H9 (cell line): ENCODE data around the gene TBX19. TPM values are rescaled to one million over a fixed set of nuclear protein-coding genes. Genes with fewer than 3 reads are reported as not detected.

Experiments used
- DNase-seq: peaks from one replicate; pipeline ENCODE4 v3.0.0-alpha.2; 2017
- H2AFZ ChIP-seq: one replicate; pipeline ENCODE4 v1.6.1; 2013; ENCODE audit warnings: mild to moderate bottlenecking, low read length, control low read depth, moderate library complexity
- H2AK5ac ChIP-seq: 2 replicates; pipeline ENCODE4 v1.6.1; 2013; ENCODE audit warnings: low read length, control low read depth, mixed read lengths; ENCODE audit not compliant: insufficient read length
- H2BK120ac ChIP-seq: one replicate; pipeline ENCODE4 v1.6.1; 2013; ENCODE audit warnings: low read depth, mild to moderate bottlenecking, low read length, control low read depth, inconsistent platforms; ENCODE audit not compliant: poor library complexity, severe bottlenecking
- H2BK12ac ChIP-seq: 2 replicates; pipeline ENCODE4 v1.6.1; 2013; ENCODE audit warnings: low read length, control low read depth, mixed read lengths, low read depth; ENCODE audit not compliant: insufficient read length
- H2BK15ac ChIP-seq: 2 replicates; pipeline ENCODE4 v1.6.1; 2013; ENCODE audit warnings: low read depth, low read length, control low read depth
- H2BK20ac ChIP-seq: one replicate; pipeline ENCODE4 v1.6.1; 2013; ENCODE audit warnings: low read depth, mild to moderate bottlenecking, low read length, control low read depth, inconsistent platforms; ENCODE audit not compliant: poor library complexity, severe bottlenecking
- H2BK5ac ChIP-seq: 2 replicates; pipeline ENCODE4 v1.6.1; 2013; ENCODE audit warnings: low read length, control low read depth, mixed read lengths; ENCODE audit not compliant: insufficient read length
- H3K14ac ChIP-seq: 2 replicates; pipeline ENCODE4 v1.6.1; 2013; ENCODE audit warnings: low read length, control low read depth; ENCODE audit not compliant: insufficient read depth
- H3K18ac ChIP-seq: 2 replicates; pipeline ENCODE4 v1.6.1; 2013; ENCODE audit warnings: low read depth, mild to moderate bottlenecking, mixed read lengths, low read length, control low read depth; ENCODE audit not compliant: insufficient read length
- H3K23ac ChIP-seq: 2 replicates; pipeline ENCODE4 v1.6.1; 2013; ENCODE audit warnings: low read length, control low read depth, mixed read lengths, low read depth; ENCODE audit not compliant: insufficient read length
- H3K23me2 ChIP-seq: 2 replicates; pipeline ENCODE4 v1.6.1; 2013; ENCODE audit warnings: low read depth, mild to moderate bottlenecking, mixed read lengths, low read length, control low read depth; ENCODE audit not compliant: insufficient read length, poor library complexity, severe bottlenecking
- H3K27ac ChIP-seq: 2 replicates; pipeline ENCODE4 v1.5.1; 2013; ENCODE audit warnings: low read length, control low read depth, mixed read lengths, low read depth; ENCODE audit not compliant: insufficient read length
- H3K27me3 ChIP-seq: 2 replicates; pipeline ENCODE4 v1.6.1; 2013; ENCODE audit warnings: low read length, control low read depth, inconsistent platforms; ENCODE audit not compliant: insufficient read depth
- H3K4ac ChIP-seq: 2 replicates; pipeline ENCODE4 v1.6.1; 2013; ENCODE audit warnings: low read depth, mild to moderate bottlenecking, control low read depth, inconsistent platforms, low read length, moderate library complexity
- H3K4me1 ChIP-seq: 2 replicates; pipeline ENCODE4 v1.6.1; 2013; ENCODE audit warnings: low read length, control low read depth, inconsistent platforms; ENCODE audit not compliant: insufficient read depth
- H3K4me2 ChIP-seq: 2 replicates; pipeline ENCODE4 v1.6.1; 2013; ENCODE audit warnings: low read length, control low read depth, mixed read lengths; ENCODE audit not compliant: insufficient read length, insufficient read depth
- H3K56ac ChIP-seq: 2 replicates; pipeline ENCODE4 v1.6.1; 2013; ENCODE audit warnings: low read depth, mild to moderate bottlenecking, mixed read lengths, low read length, control low read depth; ENCODE audit not compliant: insufficient read length
- H3K79me1 ChIP-seq: 2 replicates; pipeline ENCODE4 v1.6.1; 2013; ENCODE audit warnings: low read depth, mild to moderate bottlenecking, moderate library complexity, low read length, control low read depth, inconsistent platforms; ENCODE audit not compliant: insufficient read depth, poor library complexity, severe bottlenecking
- H3K79me2 ChIP-seq: 2 replicates; pipeline ENCODE4 v1.6.1; 2013; ENCODE audit warnings: low read length, control low read depth, inconsistent platforms; ENCODE audit not compliant: insufficient read depth
- H3K9ac ChIP-seq: 2 replicates; pipeline ENCODE4 v1.6.1; 2013; ENCODE audit warnings: low read length, control low read depth, mixed read lengths; ENCODE audit not compliant: insufficient read length; ENCODE audit errors: extremely low read depth
- H3K9me3 ChIP-seq: one replicate; pipeline ENCODE4 v1.6.1; 2013; ENCODE audit warnings: low read depth, low read length, inconsistent platforms; ENCODE audit not compliant: control insufficient read depth
- H3T11ph ChIP-seq: one replicate; pipeline ENCODE4 v1.6.1; 2013; ENCODE audit warnings: mild to moderate bottlenecking, low read length, control low read depth, inconsistent platforms
- H4K20me1 ChIP-seq: one replicate; pipeline ENCODE4 v1.6.1; 2013; ENCODE audit not compliant: control insufficient read depth, insufficient read length, insufficient read depth
- H4K5ac ChIP-seq: 2 replicates; pipeline ENCODE4 v1.6.1; 2013; ENCODE audit warnings: low read depth, mild to moderate bottlenecking, mixed read lengths, low read length, control low read depth; ENCODE audit not compliant: insufficient read length
- H4K8ac ChIP-seq: replicated peaks from 2 replicates; pipeline ENCODE4 v1.6.1; 2013; ENCODE audit warnings: low read length, control low read depth, mixed read lengths, low read depth; ENCODE audit not compliant: insufficient read length
- H4K91ac ChIP-seq: 2 replicates; pipeline ENCODE4 v1.6.1; 2013; ENCODE audit warnings: low read depth, mild to moderate bottlenecking, moderate library complexity, mixed read lengths, low read length, control low read depth; ENCODE audit not compliant: insufficient read length
- H3K27ac Mint-ChIP-seq, 3 experiments: 2 replicates in 2 of 3; 3 replicates in 1 of 3; pipeline ENCODE4 v1.8.0; 2020 to 2021; ENCODE audit warnings: mixed read lengths in 3 of 3, mild to moderate bottlenecking in 1 of 3, moderate library complexity in 1 of 3
- H3K27me3 Mint-ChIP-seq: 2 replicates; pipeline ENCODE4 v1.8.0; 2021; ENCODE audit warnings: low read depth, mild to moderate bottlenecking, moderate library complexity, mixed read lengths
- H3K36me3 Mint-ChIP-seq, 3 experiments: 2 replicates in 2 of 3; 3 replicates in 1 of 3; pipeline ENCODE4 v1.8.0; 2020 to 2021; ENCODE audit warnings: low read depth in 3 of 3, mixed read lengths in 3 of 3; ENCODE audit not compliant: insufficient read depth in 1 of 3
- H3K4me1 Mint-ChIP-seq, 2 experiments: 2 replicates each; pipeline ENCODE4 v1.8.0; 2020; ENCODE audit warnings: mixed read lengths in 2 of 2
- H3K4me3 Mint-ChIP-seq, 2 experiments: 2 replicates in 1 of 2; 3 replicates in 1 of 2; pipeline ENCODE4 v1.8.0; 2020 to 2021; ENCODE audit warnings: mild to moderate bottlenecking in 2 of 2, mixed read lengths in 2 of 2, moderate library complexity in 1 of 2
- H3K9me3 Mint-ChIP-seq, 2 experiments: 2 replicates in 1 of 2; 3 replicates in 1 of 2; pipeline ENCODE4 v1.8.0; 2020; ENCODE audit warnings: mild to moderate bottlenecking in 2 of 2, mixed read lengths in 2 of 2, moderate library complexity in 1 of 2
- CTCF ChIP-seq: fragments of 200-600 bp; sonication (generic); conservative IDR thresholded peaks from 3 replicates; pipeline ENCODE4 v1.8.0; 2021; ENCODE audit warnings: antibody characterized with exemption, mild to moderate bottlenecking
- WGBS: extraction: QIAGEN DNeasy Blood & Tissue Kit; methylation state at CpG from one replicate; pipeline ENCODE4 v1.1.7; 2013; ENCODE audit warnings: missing lambda C conversion rate, low lambda C conversion rate, mixed read lengths; ENCODE audit not compliant: insufficient read length; ENCODE audit errors: extremely low coverage; 5-methylcytosine and 5-hydroxymethylcytosine counted together
- total RNA-seq: library from RNA; stranded (reverse); gene quantifications from 2 replicates; pipeline ENCODE4 v1.2.1, GENCODE V29; 2021

The TBX19 gene
- total RNA-seq, 1 experiment from 2014 or later = 0.48 TPM

- Histone ChIP-seq H2BK12ac (no peak overlapping the region), H3K18ac (no peak overlapping the region), H3K23ac (no peak overlapping the region), H2BK120ac (no peak overlapping the region), H2AFZ (peak overlapping the region; percentile 41), H4K8ac (no peak overlapping the region), H3K4ac (no peak overlapping the region), H3K9me3 (no peaks in the 10 kb centered on the region), H2BK5ac (no peak overlapping the region), H3K79me1 (no peaks in the 10 kb centered on the region), H3K27ac (no peak overlapping the region), H3T11ph (no peak overlapping the region), H3K4me1 (no peaks in the 10 kb centered on the region), H3K9ac (no peak overlapping the region), H3K27me3 (no peaks in the 10 kb centered on the region), H4K91ac (no peak overlapping the region), H3K56ac (no peak overlapping the region), H2AK5ac (no peak overlapping the region), H4K20me1 (no peaks in the 10 kb centered on the region), H3K23me2 (no peaks in the 10 kb centered on the region), H3K4me2 (peak overlapping the region; percentile 20), H3K79me2 (no peaks in the 10 kb centered on the region), H3K14ac (no peak overlapping the region), H2BK15ac (no peak overlapping the region), H2BK20ac (no peak overlapping the region), H4K5ac (no peak overlapping the region)
- DNase-seq = peak; percentile 86
- Mint-ChIP-seq H3K27ac (no peak overlapping the region), H3K4me1 (peaks cover 7 to 12% of the 10 kb centered on the region in 2 experiments; a peak in 3 of 4 replicates), H3K4me3 (peak overlapping the region; percentile 58 to 72), H3K27me3 (no peaks in the 10 kb centered on the region), H3K9me3 (peaks cover 0 to 4% of the 10 kb centered on the region in 2 experiments; a peak in 1 of 5 replicates), H3K36me3 (peaks cover 0 to 1% (median 0%) of the 10 kb centered on the region in 3 experiments; a peak in 2 of 7 replicates)
- no CpG with 5 or more reads among the region's 21 CpGs for WGBS
- peak; percentile 89 for TF ChIP-seq CTCF
Measured at GRCh38 chr1:168342572-168343280, 62.0 kb downstream of the TBX19 start.
